Measurements from ENCODE around the gene CD7.

- TF ChIP-seq, protein P1, sequence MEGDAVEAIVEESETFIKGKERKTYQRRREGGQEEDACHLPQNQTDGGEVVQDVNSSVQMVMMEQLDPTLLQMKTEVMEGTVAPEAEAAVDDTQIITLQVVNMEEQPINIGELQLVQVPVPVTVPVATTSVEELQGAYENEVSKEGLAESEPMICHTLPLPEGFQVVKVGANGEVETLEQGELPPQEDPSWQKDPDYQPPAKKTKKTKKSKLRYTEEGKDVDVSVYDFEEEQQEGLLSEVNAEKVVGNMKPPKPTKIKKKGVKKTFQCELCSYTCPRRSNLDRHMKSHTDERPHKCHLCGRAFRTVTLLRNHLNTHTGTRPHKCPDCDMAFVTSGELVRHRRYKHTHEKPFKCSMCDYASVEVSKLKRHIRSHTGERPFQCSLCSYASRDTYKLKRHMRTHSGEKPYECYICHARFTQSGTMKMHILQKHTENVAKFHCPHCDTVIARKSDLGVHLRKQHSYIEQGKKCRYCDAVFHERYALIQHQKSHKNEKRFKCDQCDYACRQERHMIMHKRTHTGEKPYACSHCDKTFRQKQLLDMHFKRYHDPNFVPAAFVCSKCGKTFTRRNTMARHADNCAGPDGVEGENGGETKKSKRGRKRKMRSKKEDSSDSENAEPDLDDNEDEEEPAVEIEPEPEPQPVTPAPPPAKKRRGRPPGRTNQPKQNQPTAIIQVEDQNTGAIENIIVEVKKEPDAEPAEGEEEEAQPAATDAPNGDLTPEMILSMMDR (IDR thresholded peaks at IDR 0.05) = no peak
- no peak for TF ChIP-seq POLR2AphosphoS5 (IDR thresholded peaks at IDR 0.05; ENCODE audit: insufficient read depth in 1 of 2, low read depth in 1 of 2)
These were observed 26.2 kb upstream of the CD7 start for GRCh38 chr17:82343560-82343959.

Measured in vagina (tissue), 2 donors.